Stimulated activated CD4-positive, alpha-beta T cell treated with anti-CD3 and anti-CD28 coated beads, TNF-alpha, amount 100 ng/mL, for 1 hour (primary cell): Measurements from ENCODE around the gene PRR32.
"Not testable (repeated sequence)": the region's sequence is repeated elsewhere in the genome, so short reads cannot be mapped to it uniquely, and the experiment has no call there.

Experiments
- DNase-seq, 3 donors: peaks; one replicate each; pipeline ENCODE4 v3.0.0-alpha.2; 2020; ENCODE audit warnings: low read depth in 3 of 3, low spot score in 1 of 3

PRR32 gene, protein sequence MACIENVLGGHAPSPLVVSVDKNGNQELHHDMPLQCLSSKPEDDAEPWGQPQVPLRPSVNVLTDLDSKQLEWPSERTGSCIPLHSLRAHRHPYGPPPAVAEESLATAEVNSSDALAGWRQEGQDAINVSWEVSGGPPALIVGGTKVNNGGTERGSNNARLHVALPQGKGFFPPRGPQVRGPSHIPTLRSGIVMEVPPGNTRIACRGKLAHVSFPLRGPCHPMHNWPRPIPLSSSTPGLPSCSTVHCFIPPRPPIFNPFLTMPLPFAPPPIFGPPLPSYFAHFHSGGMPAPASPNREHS

DNA sequence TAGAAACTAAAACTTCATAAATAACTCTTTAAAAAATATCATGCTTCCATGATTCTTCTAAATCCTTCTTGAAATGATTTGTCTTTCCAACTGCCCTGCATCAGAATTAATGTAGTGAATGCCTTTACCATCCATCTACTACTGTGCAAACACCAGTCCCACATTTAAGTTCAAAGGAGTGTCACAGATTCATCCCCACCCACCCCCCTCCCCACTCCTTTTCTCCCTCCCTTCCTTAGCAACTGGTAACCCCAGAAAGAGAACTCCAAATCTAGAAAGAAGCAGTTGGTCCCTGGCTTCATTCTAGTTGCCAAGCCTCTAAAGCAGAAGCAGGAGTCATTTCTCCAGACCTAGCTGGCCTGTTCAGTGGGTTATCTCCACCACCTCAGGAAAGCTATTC is at the start of gene PRR32:
Gene PRR32 (plus strand): TSS at position 301 of the 400 bp plus-strand sequence. CDS start 115 bp downstream, outside the sequence.
- no peak for DNase-seq

GRCh38 chrX:126770179-126770578 is 49.4 kb upstream of the PRR32 start:
- no peak for DNase-seq

GRCh38 chrX:126785539-126785938 is 34.0 kb upstream of the PRR32 start:
- DNase-seq: no peak

GRCh38 chrX:126799059-126799458 is 20.5 kb upstream of the PRR32 start:
- no peak for DNase-seq

GRCh38 chrX:126806784-126807183 is 12.7 kb upstream of the PRR32 start:
- DNase-seq: not testable (repeated sequence)

- no peak for DNase-seq
These were observed 3.7 kb upstream of the PRR32 start for GRCh38 chrX:126815806-126816205.

DNA sequence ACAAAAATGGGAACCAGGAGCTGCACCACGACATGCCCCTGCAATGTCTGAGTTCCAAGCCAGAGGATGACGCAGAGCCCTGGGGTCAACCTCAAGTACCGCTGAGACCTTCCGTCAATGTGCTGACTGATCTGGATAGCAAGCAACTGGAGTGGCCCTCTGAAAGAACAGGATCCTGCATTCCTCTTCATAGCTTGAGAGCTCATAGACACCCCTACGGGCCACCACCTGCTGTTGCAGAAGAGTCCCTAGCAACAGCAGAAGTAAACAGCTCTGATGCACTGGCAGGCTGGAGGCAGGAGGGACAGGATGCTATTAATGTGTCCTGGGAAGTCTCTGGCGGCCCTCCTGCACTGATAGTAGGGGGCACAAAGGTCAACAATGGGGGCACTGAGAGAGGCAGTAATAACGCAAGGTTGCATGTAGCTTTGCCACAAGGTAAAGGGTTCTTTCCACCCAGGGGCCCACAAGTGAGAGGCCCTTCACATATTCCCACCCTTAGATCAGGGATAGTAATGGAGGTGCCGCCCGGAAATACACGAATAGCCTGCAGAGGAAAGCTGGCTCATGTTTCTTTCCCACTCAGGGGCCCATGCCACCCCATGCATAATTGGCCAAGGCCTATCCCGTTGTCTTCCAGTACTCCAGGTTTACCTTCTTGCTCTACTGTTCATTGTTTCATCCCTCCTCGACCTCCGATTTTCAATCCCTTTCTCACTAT is 1.3 kb downstream of the PRR32 start:
- DNase-seq: no peak

DNA sequence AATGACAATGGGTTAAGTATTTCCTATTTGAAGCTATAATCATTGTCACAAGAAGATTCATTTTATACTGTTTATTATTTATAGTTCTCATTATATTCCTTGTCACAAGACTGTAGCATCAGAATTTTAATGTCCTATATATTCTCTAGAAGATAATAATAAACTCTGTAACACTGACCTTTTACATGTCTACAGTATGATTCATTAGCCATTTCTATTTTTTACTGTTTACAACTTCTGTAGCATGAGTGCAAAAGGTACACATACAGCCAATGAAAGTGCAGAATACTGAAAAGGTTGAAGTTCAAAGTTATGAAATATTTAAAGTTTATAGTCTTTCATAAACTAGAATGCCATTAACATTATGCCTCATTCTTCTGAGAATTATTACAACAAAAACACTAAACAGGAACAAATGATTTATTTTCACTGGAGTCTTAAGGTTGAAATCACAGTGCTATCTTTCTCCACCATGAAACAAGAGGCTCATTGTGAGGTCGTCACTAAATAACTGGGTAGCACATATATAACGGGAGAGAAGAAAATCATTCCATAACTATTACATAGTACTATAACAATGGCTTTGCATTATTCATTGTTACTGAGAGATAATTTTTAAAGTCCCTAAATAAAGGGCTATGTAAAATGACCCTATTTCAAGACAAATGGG is 4.9 kb downstream of the PRR32 start:
- DNase-seq: no peak

DNA sequence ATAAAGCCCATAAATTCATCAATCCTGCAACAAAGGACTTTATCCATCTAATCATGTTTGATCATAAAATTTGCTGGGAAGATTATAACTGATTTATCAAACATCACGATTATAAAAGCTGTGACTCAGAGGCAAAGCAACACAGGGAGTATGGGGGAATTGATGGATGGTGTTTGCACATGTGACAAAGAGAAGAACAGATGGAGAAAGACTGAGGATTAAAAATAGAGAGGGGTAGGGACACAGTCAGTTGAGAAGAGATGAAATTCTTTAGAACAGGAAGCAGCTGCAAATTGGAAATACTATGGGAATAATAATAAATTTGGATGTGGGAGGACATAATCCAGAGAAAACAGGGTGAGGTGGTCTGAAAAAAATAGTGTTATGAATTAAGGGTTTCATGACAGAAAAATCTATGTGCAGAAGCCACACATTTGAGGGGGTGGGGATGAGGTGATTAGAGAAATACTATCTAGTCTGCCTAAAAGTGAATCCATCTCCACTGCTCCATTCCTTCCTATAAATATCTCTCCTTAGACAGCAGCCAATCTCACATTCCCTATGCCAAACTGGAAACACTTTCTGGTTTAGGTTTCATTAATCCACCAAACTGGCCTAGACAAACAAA is 6.2 kb downstream of the PRR32 start:
- no peak for DNase-seq

- DNase-seq: no peak
These were observed 16.7 kb downstream of the PRR32 start for GRCh38 chrX:126836186-126836585.

- DNase-seq: no peak
These were observed 27.6 kb downstream of the PRR32 start for GRCh38 chrX:126847143-126847542.

GRCh38 chrX:126855839-126856524 is 36.5 kb downstream of the PRR32 start:
- no peak for DNase-seq
